PC-3 (cell line): ENCODE results near the gene SLC35A2. TPM values are rescaled to one million over a fixed set of nuclear protein-coding genes. Genes with fewer than 3 reads are reported as not detected.

Experiments used
- ATAC-seq: fragments of 200-7000 bp; cut with Tn5 transposase; 2 replicates; pipeline ENCODE4 v1.9.1; 2020; ENCODE audit warnings: mild to moderate bottlenecking, moderate library complexity
- BruUV-seq: library from RNA; stranded (reverse); fragments of 400-500 nt; replicated peaks from 2 replicates; lab custom pipeline; 2021; lab: Mats Ljungman, UMichigan
- CTCF ChIA-PET: fragments of 300-600 bp; sonication (Branson Sonifier 250); formaldehyde crosslinking; loops from one replicate; lab custom pipeline; 2022; ENCODE audit warnings: antibody characterized with exemption; lab: Charles Lee
- POLR2A ChIA-PET: fragments of 300-600 bp; sonication (Branson Sonifier 250); formaldehyde crosslinking; loops from one replicate; lab custom pipeline; 2022; ENCODE audit warnings: antibody characterized with exemption; ENCODE audit not compliant: unreplicated experiment; lab: Charles Lee
- DNase-seq: peaks from one replicate; pipeline ENCODE4 v3.0.0-alpha.2; 2015
- H2AFZ ChIP-seq: fragments of 300-600 bp; sonication (generic); 2 replicates; pipeline ENCODE4 v1.6.0; 2016; ENCODE audit warnings: antibody characterized with exemption, low read length
- H3F3A ChIP-seq: fragments of 300-600 bp; sonication (generic); one replicate; pipeline ENCODE4 v1.6.0; 2017; ENCODE audit warnings: antibody characterized with exemption, low read length, control low read depth, mild to moderate bottlenecking; ENCODE audit not compliant: unreplicated experiment
- H3K27ac ChIP-seq: fragments of 300-600 bp; sonication (generic); 2 replicates; pipeline ENCODE4 v1.5.1; 2016; ENCODE audit warnings: mild to moderate bottlenecking, low read length
- H3K27me3 ChIP-seq: fragments of 300-600 bp; sonication (generic); 2 replicates; pipeline ENCODE4 v1.6.1; 2016; ENCODE audit warnings: low read length, mixed read lengths
- H3K36me3 ChIP-seq: fragments of 300-600 bp; sonication (generic); 2 replicates; pipeline ENCODE4 v1.6.1; 2016; ENCODE audit warnings: low read depth, mixed run types, low read length, mixed read lengths
- H3K4me1 ChIP-seq: fragments of 300-600 bp; sonication (generic); 2 replicates; pipeline ENCODE4 v1.5.1; 2016; ENCODE audit warnings: low read length; ENCODE audit not compliant: insufficient read depth
- H3K4me2 ChIP-seq: fragments of 300-600 bp; sonication (generic); 2 replicates; pipeline ENCODE4 v1.6.0; 2016; ENCODE audit warnings: low read length
- H3K4me3 ChIP-seq: fragments of 300-600 bp; sonication (generic); 2 replicates; pipeline ENCODE4 v1.5.1; 2016; ENCODE audit warnings: mild to moderate bottlenecking, low read length, mixed read lengths
- H3K79me2 ChIP-seq: fragments of 300-600 bp; sonication (generic); 2 replicates; pipeline ENCODE4 v1.6.1; 2017; ENCODE audit warnings: low read length, mixed read lengths
- H3K9ac ChIP-seq: fragments of 300-600 bp; sonication (generic); 2 replicates; pipeline ENCODE4 v1.6.0; 2016; ENCODE audit warnings: mild to moderate bottlenecking, low read length
- H3K9me2 ChIP-seq: fragments of 300-600 bp; sonication (generic); replicated peaks from 2 replicates; pipeline ENCODE4 v1.6.1; 2016; ENCODE audit warnings: mixed run types, low read length, mixed read lengths
- H3K9me3 ChIP-seq: fragments of 300-600 bp; sonication (generic); 2 replicates; pipeline ENCODE4 v1.6.1; 2016; ENCODE audit warnings: low read length, mixed read lengths
- H4K20me1 ChIP-seq: fragments of 300-600 bp; sonication (generic); 2 replicates; pipeline ENCODE4 v1.6.1; 2016; ENCODE audit warnings: low read length, mixed read lengths
- CTCF ChIP-seq: fragments of 300-600 bp; sonication (generic); conservative IDR thresholded peaks from 2 replicates; pipeline ENCODE4 v1.5.1; 2017; ENCODE audit warnings: antibody characterized with exemption, low read depth, mild to moderate bottlenecking, low read length
- EZH2 ChIP-seq: fragments of 300-600 bp; sonication (generic); IDR thresholded peaks from one replicate; pipeline ENCODE4 v1.6.1; 2017; ENCODE audit warnings: antibody characterized with exemption, mild to moderate bottlenecking, low read length; ENCODE audit not compliant: unreplicated experiment
- EZH2phosphoT487 ChIP-seq: fragments of 300-600 bp; sonication (generic); IDR thresholded peaks from 2 replicates; pipeline ENCODE4 v1.6.1; 2018; ENCODE audit warnings: mild to moderate bottlenecking, antibody characterized with exemption, low read length, borderline replicate concordance
- intact Hi-C: fragments of 100-400 bp; cut with micrococcal nuclease; formaldehyde crosslinking; loops from 2 replicates; pipeline ENCODE4 v1.9.0; 2023
- total RNA-seq: library from RNA; depleted of rRNA; stranded (reverse); fragments of >200 nt; gene quantifications from 2 replicates; pipeline ENCODE4 v1.2.3, GENCODE V29; 2014

SLC35A2 gene
- total RNA-seq, 1 experiment from 2014 or later: 46.8 TPM

DNA sequence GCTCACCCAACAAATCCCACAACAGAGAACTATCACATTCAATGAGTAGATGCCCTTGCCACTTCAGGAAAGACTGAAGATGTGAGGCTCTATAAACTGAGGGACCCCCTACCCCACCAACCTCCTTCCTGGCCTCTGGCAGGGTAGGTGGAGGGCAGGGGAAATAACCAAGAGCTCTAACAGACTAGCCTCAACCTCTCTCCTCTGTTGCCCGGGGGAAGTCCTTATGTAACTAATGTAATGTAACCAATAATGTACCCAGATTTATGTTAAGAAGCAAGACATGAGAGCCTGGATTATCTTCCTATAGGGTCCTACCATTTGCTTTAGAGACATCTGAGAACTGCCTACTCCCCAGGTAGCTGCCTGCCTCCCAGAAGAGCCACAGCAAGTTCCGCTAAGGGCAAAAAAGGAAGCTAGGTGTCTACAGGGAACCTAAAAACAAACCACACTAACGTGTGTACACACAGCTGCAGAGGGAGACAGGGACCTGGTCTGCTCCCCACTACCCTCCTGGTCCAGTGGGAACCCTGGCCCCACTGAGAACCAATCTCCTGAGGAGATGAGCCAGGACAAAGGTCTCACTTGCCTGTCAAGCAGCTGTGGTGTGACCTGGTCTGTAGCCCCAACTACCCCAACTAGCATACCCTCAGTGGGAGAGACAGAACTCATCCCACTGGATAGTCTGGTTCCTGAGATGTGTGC is 28.2 kb upstream of the SLC35A2 start:
- CTCF ChIA-PET: no interaction called here
- H3K9ac ChIP-seq: no peak overlapping the region
- no peak overlapping the region for H3K4me3 ChIP-seq
- peaks cover 7% of the 10 kb centered on the region for H3K36me3 ChIP-seq
- no peak overlapping the region for H3K4me2 ChIP-seq
- H2AFZ ChIP-seq: no peak overlapping the region
- no peaks in the 10 kb centered on the region for H3K27me3 ChIP-seq
- no peaks in the 10 kb centered on the region for H3K9me3 ChIP-seq
- H3K9me2 ChIP-seq: no peaks in the 10 kb centered on the region
- DNase-seq (no peak), ATAC-seq (no peak)
- H3F3A ChIP-seq: no peaks in the 10 kb centered on the region
- no peaks in the 10 kb centered on the region for H3K4me1 ChIP-seq
- no peak for TF ChIP-seq EZH2phosphoT487
- peaks cover 5% of the 10 kb centered on the region for H3K79me2 ChIP-seq
- POLR2A ChIA-PET: no interaction called here
- no peak overlapping the region for H3K27ac ChIP-seq
- no peaks in the 10 kb centered on the region for H4K20me1 ChIP-seq
- no TSS peak for BruUV-seq
- intact Hi-C loops: no loop called here

- H3K9me2 ChIP-seq: no peaks in the 10 kb centered on the region
- no peaks in the 10 kb centered on the region for H3K4me1 ChIP-seq
- H3K27me3 ChIP-seq: no peaks in the 10 kb centered on the region
- H3F3A ChIP-seq: no peaks in the 10 kb centered on the region
- ChIA-PET CTCF (no interaction called here), POLR2A (no interaction called here)
- H4K20me1 ChIP-seq: no peaks in the 10 kb centered on the region
- H2AFZ ChIP-seq: no peak overlapping the region
- H3K4me3 ChIP-seq: no peak overlapping the region
- H3K36me3 ChIP-seq: peaks cover 15% of the 10 kb centered on the region
- no peak overlapping the region for H3K9ac ChIP-seq
- TF ChIP-seq CTCF: no peak
- no peak for TF ChIP-seq EZH2phosphoT487
- no peak for TF ChIP-seq EZH2
- intact Hi-C loops: no loop called here
- no TSS peak for BruUV-seq
- H3K4me2 ChIP-seq: no peak overlapping the region
- DNase-seq (no peak), ATAC-seq (no peak)
- H3K9me3 ChIP-seq: no peaks in the 10 kb centered on the region
- H3K79me2 ChIP-seq: no peaks in the 10 kb centered on the region; the same call in 1 of the 2 replicates
- no peak overlapping the region for H3K27ac ChIP-seq
Observed at GRCh38 chrX:48938721-48939425, 27.4 kb upstream of the SLC35A2 start.

GRCh38 chrX:48937054-48937907 is 25.8 kb upstream of the SLC35A2 start:
- Histone ChIP-seq H3K9me3 (no peaks in the 10 kb centered on the region), H3K27me3 (no peaks in the 10 kb centered on the region), H4K20me1 (no peaks in the 10 kb centered on the region), H3K4me1 (no peaks in the 10 kb centered on the region), H3K9me2 (no peaks in the 10 kb centered on the region), H3K36me3 (peaks cover 25% of the 10 kb centered on the region), H2AFZ (no peak overlapping the region), H3F3A (no peaks in the 10 kb centered on the region), H3K4me2 (no peak overlapping the region), H3K27ac (no peak overlapping the region), H3K9ac (no peak overlapping the region), H3K79me2 (no peaks in the 10 kb centered on the region; the same call in 1 of the 2 replicates), H3K4me3 (no peak overlapping the region)
- ATAC-seq: no peak
- TF ChIP-seq CTCF (no peak), EZH2phosphoT487 (no peak), EZH2 (no peak)
- no TSS peak for BruUV-seq
- intact Hi-C loops: no loop called here
- DNase-seq: no peak
- ChIA-PET POLR2A (no interaction called here), CTCF (no interaction called here)
